Activated CD8-positive, alpha-beta T cell treated with anti-CD3 and anti-CD28 coated beads, Interleukin-2, amount 10 ng/mL, durations not matched to agents 7 days and 5 days (primary cell): ENCODE data around the gene CNTN4. TPM values are rescaled to one million over a fixed set of nuclear protein-coding genes. Genes with fewer than 3 reads are reported as not detected.

ENCODE experiments used
- ATAC-seq: fragments of 150-1000 bp; cut with Tn5 transposase; one replicate; pipeline ENCODE4 v1.10.0; 2021; ENCODE audit warnings: moderate library complexity
- CTCF ChIA-PET: fragments of 350-600 bp; sonication (Branson Sonifier 250); formaldehyde crosslinking; loops from one replicate; lab custom pipeline; 2021; ENCODE audit warnings: antibody characterized with exemption; lab: Charles Lee
- POLR2A ChIA-PET: fragments of 350-600 bp; sonication (Branson Sonifier 250); formaldehyde crosslinking; loops from one replicate; lab custom pipeline; 2021; ENCODE audit warnings: antibody characterized with exemption; lab: Charles Lee
- DNase-seq: peaks from one replicate; pipeline ENCODE4 v3.0.0-alpha.2; 2020
- H3K27ac Mint-ChIP-seq: one replicate; pipeline ENCODE4 v1.8.0; 2021; ENCODE audit warnings: mild to moderate bottlenecking, mixed read lengths
- H3K27me3 Mint-ChIP-seq: one replicate; pipeline ENCODE4 v1.8.0; 2021; ENCODE audit warnings: low read depth, mixed read lengths
- H3K36me3 Mint-ChIP-seq: one replicate; pipeline ENCODE4 v1.8.0; 2021; ENCODE audit warnings: low read depth, mixed read lengths
- H3K4me1 Mint-ChIP-seq: one replicate; pipeline ENCODE4 v1.8.0; 2021; ENCODE audit warnings: low read depth, mixed read lengths
- H3K4me3 Mint-ChIP-seq: one replicate; pipeline ENCODE4 v1.8.0; 2021; ENCODE audit warnings: mild to moderate bottlenecking, mixed read lengths
- H3K9me3 Mint-ChIP-seq: one replicate; pipeline ENCODE4 v1.8.0; 2022; ENCODE audit warnings: mixed read lengths; ENCODE audit not compliant: insufficient read depth
- total RNA-seq, 2 experiments: library from RNA; stranded (reverse); gene quantifications; one replicate each; pipeline ENCODE4 v1.2.3, GENCODE V29; 2021

The CNTN4 gene
- total RNA-seq, 2 experiments from 2014 or later, result not detected

DNA sequence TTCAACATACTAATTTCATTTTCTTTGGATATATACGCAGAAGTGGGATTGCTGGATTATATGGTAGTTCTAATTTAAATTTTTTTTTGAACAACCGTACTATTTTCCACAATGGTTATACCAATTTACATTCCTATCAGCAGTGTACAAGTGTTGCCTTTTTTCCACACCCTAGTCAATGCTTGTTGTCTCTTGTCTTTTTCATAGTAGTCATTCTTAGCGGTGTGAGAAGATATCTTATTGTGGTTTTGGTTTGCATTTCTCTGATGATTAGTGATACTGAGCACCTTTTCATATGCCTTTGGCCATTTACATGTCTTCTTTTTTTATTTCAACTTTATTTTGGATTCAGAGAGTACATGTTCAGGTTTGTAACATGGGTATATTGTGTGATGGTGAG, 858.4 kb downstream of the CNTN4 start:
- H3K27me3 Mint-ChIP-seq, result no peaks in the 10 kb centered on the region
- CTCF ChIA-PET, result no interaction called here
- H3K4me3 Mint-ChIP-seq, result no peak overlapping the region
- H3K9me3 Mint-ChIP-seq, result no peaks in the 10 kb centered on the region
- no peak overlapping the region for H3K27ac Mint-ChIP-seq
- no peaks in the 10 kb centered on the region for H3K4me1 Mint-ChIP-seq
- H3K36me3 Mint-ChIP-seq, result no peaks in the 10 kb centered on the region
- ATAC-seq (no peak), DNase-seq (no peak)
- POLR2A ChIA-PET, result no interaction called here

- no peak for DNase-seq
- ChIA-PET POLR2A (no interaction called here), CTCF (no interaction called here)
- no peaks in the 10 kb centered on the region for H3K9me3 Mint-ChIP-seq
- no peak overlapping the region for H3K4me3 Mint-ChIP-seq
- no peaks in the 10 kb centered on the region for H3K27me3 Mint-ChIP-seq
- H3K4me1 Mint-ChIP-seq, result no peaks in the 10 kb centered on the region
- no peaks in the 10 kb centered on the region for H3K36me3 Mint-ChIP-seq
- no peak overlapping the region for H3K27ac Mint-ChIP-seq
- ATAC-seq, result no peak
These were observed 859.9 kb downstream of the CNTN4 start for GRCh38 chr3:2958551-2958950.

DNA sequence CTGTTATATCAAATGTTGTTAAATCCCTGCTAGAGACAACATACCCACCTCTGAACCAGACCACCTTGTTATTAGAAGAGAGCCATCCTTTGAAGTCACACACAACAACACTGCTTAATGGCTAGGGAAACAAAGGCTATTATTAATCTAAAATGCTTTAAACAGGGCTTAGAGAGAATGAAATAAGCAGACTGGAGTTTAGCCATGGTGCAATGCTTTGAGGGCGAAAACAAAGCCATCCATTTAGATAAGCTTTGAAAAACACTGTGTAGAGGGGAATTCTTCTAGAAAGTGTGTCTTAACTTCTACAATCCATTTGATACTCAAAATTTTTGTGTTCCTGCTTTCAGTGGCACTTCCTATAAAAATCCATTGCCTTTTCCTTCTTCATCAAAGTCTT, 862.9 kb downstream of the CNTN4 start:
- ChIA-PET CTCF (no interaction called here), POLR2A (no interaction called here)
- Mint-ChIP-seq H3K9me3 (no peaks in the 10 kb centered on the region), H3K36me3 (no peaks in the 10 kb centered on the region), H3K27me3 (peaks cover 6% of the 10 kb centered on the region), H3K27ac (no peak overlapping the region), H3K4me1 (no peaks in the 10 kb centered on the region), H3K4me3 (no peak overlapping the region)
- no peak for DNase-seq
- no peak for ATAC-seq

DNA sequence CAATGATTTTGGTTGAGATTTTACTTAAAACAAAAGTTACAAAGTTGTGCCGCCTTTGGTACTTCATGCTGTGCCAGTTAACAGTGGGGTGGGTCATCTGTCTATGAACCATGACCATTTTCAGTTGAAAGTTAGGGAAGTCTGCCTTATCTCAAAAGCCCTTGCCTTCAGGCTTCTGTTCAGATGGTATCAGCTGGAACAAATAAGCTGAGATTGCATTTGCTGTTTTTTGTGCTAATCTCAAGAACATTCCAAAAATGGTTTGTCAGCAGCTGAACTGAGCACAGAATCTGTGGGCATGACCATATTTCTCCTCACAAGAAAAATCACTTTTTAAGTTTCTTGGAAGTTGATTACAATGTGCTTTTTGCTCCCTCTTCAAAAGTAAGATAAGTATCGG, 869.2 kb downstream of the CNTN4 start:
- POLR2A ChIA-PET, result no interaction called here
- ATAC-seq (no peak), DNase-seq (no peak)
- CTCF ChIA-PET, result interaction anchor here (0.6 kb wide), 1 partner anchor 47 kb away, joined by 3 read pairs; no protein-coding TSS in a partner anchor
- Mint-ChIP-seq H3K4me3 (no peak overlapping the region), H3K4me1 (no peaks in the 10 kb centered on the region), H3K27me3 (peaks cover 15% of the 10 kb centered on the region), H3K9me3 (no peaks in the 10 kb centered on the region), H3K36me3 (no peaks in the 10 kb centered on the region), H3K27ac (no peak overlapping the region)

DNA sequence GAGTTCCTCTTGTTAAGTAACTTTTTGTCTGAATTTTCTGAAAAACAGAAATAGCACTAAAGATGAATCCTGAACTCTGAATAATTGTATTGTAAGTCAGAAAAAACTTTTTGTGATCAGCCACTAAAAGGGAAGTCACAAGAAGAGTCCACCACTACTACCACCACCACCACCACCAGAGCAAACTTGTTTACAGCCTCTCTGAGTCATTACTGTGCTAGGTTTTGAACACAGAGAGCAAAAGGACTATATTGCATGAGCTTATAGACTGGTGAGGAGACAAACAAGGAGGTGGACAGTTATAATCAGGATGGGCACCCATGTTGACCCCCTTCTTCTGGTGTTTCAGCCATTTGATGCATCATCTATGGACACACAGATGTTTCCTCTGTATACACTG, 869.8 kb downstream of the CNTN4 start:
- Mint-ChIP-seq H3K4me1 (no peaks in the 10 kb centered on the region), H3K27ac (no peak overlapping the region), H3K4me3 (no peak overlapping the region), H3K9me3 (no peaks in the 10 kb centered on the region), H3K36me3 (no peaks in the 10 kb centered on the region), H3K27me3 (peaks cover 15% of the 10 kb centered on the region)
- ATAC-seq, result no peak
- DNase-seq, result no peak
- POLR2A ChIA-PET, result no interaction called here
- CTCF ChIA-PET, result no interaction called here

GRCh38 chr3:2976212-2976611, 877.5 kb downstream of the CNTN4 start:
- Mint-ChIP-seq H3K36me3 (no peaks in the 10 kb centered on the region), H3K4me1 (no peaks in the 10 kb centered on the region), H3K9me3 (no peaks in the 10 kb centered on the region), H3K27me3 (peaks cover 6% of the 10 kb centered on the region), H3K27ac (no peak overlapping the region), H3K4me3 (no peak overlapping the region)
- DNase-seq, result no peak
- POLR2A ChIA-PET, result interaction anchor here (0.6 kb wide), 1 partner anchor 170 kb away, joined by 3 read pairs; no protein-coding TSS in a partner anchor
- no peak for ATAC-seq
- CTCF ChIA-PET, result no interaction called here

DNA sequence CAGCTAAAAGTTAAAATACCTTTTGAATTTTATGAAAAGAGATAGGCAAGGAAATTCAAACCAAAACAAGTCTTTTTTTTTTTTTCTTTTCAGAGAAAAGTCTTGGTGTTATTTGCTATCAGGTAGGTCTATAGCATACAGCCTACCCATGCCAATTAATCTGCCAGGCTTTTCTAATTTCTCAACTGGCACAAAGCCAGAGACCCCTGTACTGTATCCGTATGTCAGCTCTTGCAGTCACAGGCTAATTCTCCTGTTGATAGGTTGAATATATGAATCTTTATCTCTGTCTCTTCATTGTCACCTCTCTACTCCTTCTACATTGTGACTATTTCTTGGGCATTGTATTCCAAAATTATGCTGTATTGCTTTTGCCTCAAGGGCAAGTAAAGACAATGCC, 878.1 kb downstream of the CNTN4 start:
- H3K27ac Mint-ChIP-seq, result no peak overlapping the region
- ChIA-PET CTCF (no interaction called here), POLR2A (interaction anchor here (0.6 kb wide), 1 partner anchor 171 kb away, joined by 3 read pairs; no protein-coding TSS in a partner anchor)
- peaks cover 6% of the 10 kb centered on the region for H3K27me3 Mint-ChIP-seq
- no peaks in the 10 kb centered on the region for H3K9me3 Mint-ChIP-seq
- ATAC-seq (no peak), DNase-seq (no peak)
- no peaks in the 10 kb centered on the region for H3K4me1 Mint-ChIP-seq
- H3K36me3 Mint-ChIP-seq, result no peaks in the 10 kb centered on the region
- no peak overlapping the region for H3K4me3 Mint-ChIP-seq

- ChIA-PET CTCF (interaction anchor here (0.7 kb wide), 1 partner anchor 27 kb away, joined by 3 read pairs; no protein-coding TSS in a partner anchor), POLR2A (no interaction called here)
- H3K27me3 Mint-ChIP-seq, result peaks cover 3% of the 10 kb centered on the region
- H3K36me3 Mint-ChIP-seq, result no peaks in the 10 kb centered on the region
- ATAC-seq, result no peak
- H3K27ac Mint-ChIP-seq, result no peak overlapping the region
- H3K9me3 Mint-ChIP-seq, result no peaks in the 10 kb centered on the region
- H3K4me1 Mint-ChIP-seq, result no peaks in the 10 kb centered on the region
- no peak for DNase-seq
- H3K4me3 Mint-ChIP-seq, result no peak overlapping the region
These were observed 880.5 kb downstream of the CNTN4 start for GRCh38 chr3:2978977-2979732.

DNA sequence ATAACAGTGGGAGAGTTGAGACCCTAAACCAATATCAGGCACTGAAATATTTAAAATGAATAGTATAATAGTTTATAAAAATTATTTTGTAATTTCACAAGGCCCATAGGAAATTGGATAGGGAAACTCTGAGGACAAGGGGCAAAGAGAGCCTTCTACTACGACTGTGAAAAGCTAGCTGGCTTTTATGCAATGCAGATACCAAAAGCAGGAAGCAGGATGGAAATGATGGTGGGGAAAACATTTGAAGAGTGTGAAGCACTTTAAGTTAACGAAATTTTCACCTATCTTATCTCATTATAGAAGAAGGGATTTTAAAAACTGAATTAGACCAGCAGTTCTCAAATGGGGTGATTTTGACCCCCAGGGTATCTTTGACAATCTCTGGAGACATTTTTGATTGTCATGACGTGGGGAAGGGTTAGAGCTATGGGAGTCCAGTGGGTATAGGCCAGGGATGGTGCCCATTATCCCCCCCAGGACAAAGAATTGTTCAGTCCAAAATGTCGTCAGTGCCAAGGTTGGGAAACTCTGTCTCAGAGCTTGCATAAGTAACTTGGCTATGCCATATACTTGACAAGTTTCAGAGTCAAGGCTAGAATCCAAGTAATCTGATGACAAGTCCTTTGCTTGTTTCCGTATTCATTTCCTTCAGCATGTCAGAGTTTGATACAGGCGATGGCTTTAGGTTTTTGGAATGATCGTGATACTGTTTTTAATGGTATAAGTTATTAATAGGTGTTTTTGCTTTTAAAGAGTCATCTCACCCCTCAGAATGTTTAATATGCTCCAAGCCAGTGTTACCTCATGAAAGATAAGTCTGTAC, 885.6 kb downstream of the CNTN4 start:
- Mint-ChIP-seq H3K4me3 (no peak overlapping the region), H3K4me1 (no peaks in the 10 kb centered on the region), H3K36me3 (no peaks in the 10 kb centered on the region), H3K9me3 (no peaks in the 10 kb centered on the region), H3K27me3 (no peaks in the 10 kb centered on the region), H3K27ac (no peak overlapping the region)
- ChIA-PET POLR2A (no interaction called here), CTCF (no interaction called here)
- ATAC-seq (no peak), DNase-seq (no peak)

DNA sequence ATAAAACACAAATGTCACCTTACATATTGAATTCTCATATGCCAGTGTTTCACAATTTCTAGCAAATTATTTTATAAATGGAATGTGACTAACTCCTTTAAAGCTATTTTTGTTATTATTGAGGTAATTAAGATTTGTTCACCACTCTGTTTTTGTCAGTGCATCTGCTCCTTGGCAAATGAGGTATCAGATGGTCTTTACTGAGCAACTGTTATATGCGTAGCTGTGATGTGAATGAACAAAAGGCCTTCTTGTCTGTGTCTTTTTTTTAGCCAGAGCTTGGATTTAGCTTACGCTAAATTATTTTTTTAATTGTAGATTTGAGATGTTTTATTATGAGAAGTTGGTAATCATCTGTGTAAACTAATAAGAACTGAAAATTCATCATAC, 886.2 kb downstream of the CNTN4 start:
- H3K27ac Mint-ChIP-seq, result no peak overlapping the region

GRCh38 chr3:2985479-2985878, 886.8 kb downstream of the CNTN4 start:
- ChIA-PET CTCF (no interaction called here), POLR2A (no interaction called here)
- ATAC-seq, result no peak
- H3K9me3 Mint-ChIP-seq, result no peaks in the 10 kb centered on the region
- no peak for DNase-seq
- no peaks in the 10 kb centered on the region for H3K36me3 Mint-ChIP-seq
- no peaks in the 10 kb centered on the region for H3K27me3 Mint-ChIP-seq
- H3K4me3 Mint-ChIP-seq, result no peak overlapping the region
- H3K4me1 Mint-ChIP-seq, result no peaks in the 10 kb centered on the region
- H3K27ac Mint-ChIP-seq, result no peak overlapping the region

More for the DNA sequence above, 886.2 kb downstream of the CNTN4 start:
- ChIA-PET CTCF (no interaction called here), POLR2A (no interaction called here)
- Mint-ChIP-seq H3K9me3 (no peaks in the 10 kb centered on the region), H3K4me1 (no peaks in the 10 kb centered on the region), H3K4me3 (no peak overlapping the region), H3K27me3 (no peaks in the 10 kb centered on the region), H3K36me3 (no peaks in the 10 kb centered on the region)
- DNase-seq (no peak), ATAC-seq (no peak)

DNA sequence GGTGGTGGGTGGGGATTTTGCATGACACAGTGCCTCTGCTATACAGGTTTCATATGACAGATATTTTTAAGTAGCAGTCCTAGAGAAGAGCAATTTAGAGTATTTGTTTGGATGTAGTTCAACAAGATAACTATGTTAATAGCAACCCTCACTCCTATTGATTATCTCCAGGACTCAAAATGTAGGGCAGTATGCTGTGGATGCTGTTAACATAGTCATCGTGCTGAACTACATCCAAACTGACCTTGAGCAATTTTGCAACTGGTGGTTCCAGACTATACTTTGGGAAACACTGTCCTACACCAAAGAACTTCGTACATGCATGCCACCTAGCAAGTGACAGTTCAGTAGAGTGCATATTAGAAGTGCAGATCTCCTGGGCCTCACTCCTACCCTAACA, 893.9 kb downstream of the CNTN4 start:
- no peaks in the 10 kb centered on the region for H3K36me3 Mint-ChIP-seq
- no peaks in the 10 kb centered on the region for H3K9me3 Mint-ChIP-seq
- peaks cover 3% of the 10 kb centered on the region for H3K27me3 Mint-ChIP-seq

More for the DNA sequence above, 893.9 kb downstream of the CNTN4 start:
- CTCF ChIA-PET, result no interaction called here
- Mint-ChIP-seq H3K4me1 (peaks cover 2% of the 10 kb centered on the region), H3K4me3 (no peak overlapping the region), H3K27ac (no peak overlapping the region)
- ATAC-seq (no peak), DNase-seq (no peak)
- POLR2A ChIA-PET, result no interaction called here
